ENCODE measurements around the gene SBK3.
"Not testable (repeated sequence)": the region's sequence is repeated elsewhere in the genome, so short reads cannot be mapped to it uniquely, and the experiment has no call there.

SBK3 gene, protein sequence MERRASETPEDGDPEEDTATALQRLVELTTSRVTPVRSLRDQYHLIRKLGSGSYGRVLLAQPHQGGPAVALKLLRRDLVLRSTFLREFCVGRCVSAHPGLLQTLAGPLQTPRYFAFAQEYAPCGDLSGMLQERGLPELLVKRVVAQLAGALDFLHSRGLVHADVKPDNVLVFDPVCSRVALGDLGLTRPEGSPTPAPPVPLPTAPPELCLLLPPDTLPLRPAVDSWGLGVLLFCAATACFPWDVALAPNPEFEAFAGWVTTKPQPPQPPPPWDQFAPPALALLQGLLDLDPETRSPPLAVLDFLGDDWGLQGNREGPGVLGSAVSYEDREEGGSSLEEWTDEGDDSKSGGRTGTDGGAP

GRCh38 chr19:55545443-55545842, at the start of gene SBK3:
Gene SBK3 (minus strand): TSS chr19:55545543. CDS start chr19:55545543, 0 bp downstream.
- DNase-seq = no peak
- in situ Hi-C loops (cut with HindIII; ENCODE audit: low pct_ligation_motif_present, low pct_unique_long_range_greater_than_20kb, low sequenced_read_pairs) = no loop called here

GRCh38 chr19:55593096-55593772, 47.9 kb upstream of the SBK3 start:
- DNase-seq = no peak
- in situ Hi-C loops (cut with HindIII; ENCODE audit: low pct_ligation_motif_present, low pct_unique_long_range_greater_than_20kb, low sequenced_read_pairs) = no loop called here

DNA sequence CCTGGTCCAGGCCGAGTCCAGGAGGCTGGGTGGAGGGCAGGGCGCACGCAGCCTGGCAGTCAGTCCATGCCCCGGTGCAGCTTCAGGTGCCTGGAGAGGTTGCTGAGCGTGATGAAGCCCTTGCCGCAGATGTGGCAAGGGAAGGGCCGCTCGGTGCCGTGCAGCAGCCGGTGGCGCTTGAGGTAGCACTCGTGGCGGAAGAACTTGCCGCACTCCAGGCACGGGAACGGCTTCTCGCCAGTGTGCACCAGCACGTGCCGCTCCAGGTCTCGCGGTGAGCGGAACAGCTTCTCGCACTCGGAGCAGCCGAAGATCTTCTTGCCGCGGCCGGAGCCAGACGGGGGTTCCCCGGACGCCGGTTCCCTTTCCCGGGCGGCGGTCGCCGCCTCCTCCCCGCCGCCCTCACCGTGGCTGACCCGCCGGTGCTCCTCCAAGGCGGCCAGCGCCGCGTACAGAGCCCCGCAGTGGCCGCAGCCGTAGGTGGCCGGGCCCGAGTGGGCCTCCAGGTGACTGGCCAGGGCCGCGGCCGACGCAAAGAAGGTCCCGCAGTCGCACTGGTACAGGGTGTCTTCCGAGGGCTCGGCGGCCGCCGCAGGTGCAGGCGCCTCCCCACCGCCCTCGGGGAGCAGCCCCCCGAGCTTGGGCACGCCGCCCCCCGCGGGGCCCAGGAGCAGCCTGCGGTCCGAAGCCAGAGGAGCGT, 47.2 kb upstream of the SBK3 start:
- in situ Hi-C loops (cut with HindIII; ENCODE audit: low pct_ligation_motif_present, low pct_unique_long_range_greater_than_20kb, low sequenced_read_pairs) = no loop called here
- no peak for DNase-seq

DNA sequence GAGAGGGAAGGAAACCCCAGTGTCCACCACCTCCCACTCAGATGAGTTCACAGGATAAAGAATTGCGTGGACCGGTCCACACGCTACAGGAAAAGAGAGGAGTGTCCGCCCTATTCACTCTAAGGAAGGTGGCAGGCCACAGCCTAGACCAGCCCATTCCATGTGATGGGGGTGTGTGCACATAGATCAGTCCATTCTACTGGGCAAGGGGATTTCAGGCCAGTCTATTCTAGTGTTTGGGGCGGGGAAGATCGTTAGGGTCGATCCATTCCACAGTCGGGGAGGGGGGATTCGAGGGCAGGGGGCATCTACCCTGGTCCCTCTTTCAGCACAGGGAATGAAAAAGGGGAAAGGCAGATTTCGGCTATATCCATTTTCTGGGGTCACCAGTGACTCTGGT, 46.2 kb upstream of the SBK3 start:
- in situ Hi-C loops (cut with HindIII; ENCODE audit: low pct_ligation_motif_present, low pct_unique_long_range_greater_than_20kb, low sequenced_read_pairs) = no loop called here
- DNase-seq = no peak

GRCh38 chr19:55590617-55591016, 45.3 kb upstream of the SBK3 start:
- in situ Hi-C loops (cut with HindIII; ENCODE audit: low pct_ligation_motif_present, low pct_unique_long_range_greater_than_20kb, low sequenced_read_pairs) = no loop called here

GRCh38 chr19:55590109-55590508, 44.8 kb upstream of the SBK3 start:
- DNase-seq = no peak
- in situ Hi-C loops (cut with HindIII; ENCODE audit: low pct_ligation_motif_present, low pct_unique_long_range_greater_than_20kb, low sequenced_read_pairs) = no loop called here

More at GRCh38 chr19:55590617-55591016, 45.3 kb upstream of the SBK3 start:
- DNase-seq = no peak

GRCh38 chr19:55588738-55589137, 43.4 kb upstream of the SBK3 start:
- no peak for DNase-seq
- in situ Hi-C loops (cut with HindIII; ENCODE audit: low pct_ligation_motif_present, low pct_unique_long_range_greater_than_20kb, low sequenced_read_pairs) = no loop called here

DNA sequence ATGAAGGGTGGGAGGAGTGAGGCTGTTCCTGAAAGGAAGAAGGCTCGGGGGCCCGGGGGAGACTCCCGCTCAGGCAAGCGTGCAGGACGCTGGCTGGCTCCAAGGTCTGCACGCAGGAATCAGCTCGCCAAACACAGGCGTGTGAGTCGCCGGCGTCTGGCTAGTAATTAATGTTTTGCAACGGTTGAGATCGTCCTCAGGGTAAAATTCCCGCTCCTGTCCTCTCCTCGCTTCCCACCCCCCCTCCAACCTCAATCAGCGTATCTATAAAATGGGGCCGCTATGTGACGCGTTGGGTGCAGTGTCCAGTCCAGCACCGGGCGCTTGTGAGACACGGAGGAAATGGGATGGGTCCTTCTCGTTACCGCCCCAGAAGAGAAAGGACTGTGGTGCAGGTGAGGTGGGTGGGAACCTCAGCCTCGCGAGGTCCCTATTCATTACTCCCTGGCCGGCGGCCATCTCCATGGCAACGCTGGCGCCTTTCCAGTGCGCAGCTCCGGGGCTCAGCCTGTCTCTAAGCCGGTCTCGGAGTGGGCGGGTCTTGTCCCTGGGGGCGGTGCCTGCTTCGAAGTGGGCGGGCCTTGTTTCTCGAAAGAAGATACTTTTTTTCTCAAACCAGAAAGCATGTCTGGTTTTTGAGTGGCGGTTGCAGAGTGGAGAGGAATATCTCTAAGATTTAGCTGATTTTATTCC, 41.8 kb upstream of the SBK3 start:
- peak; percentile 94 for DNase-seq
- in situ Hi-C loops (cut with HindIII; ENCODE audit: low pct_ligation_motif_present, low pct_unique_long_range_greater_than_20kb, low sequenced_read_pairs) = no loop called here

- in situ Hi-C loops (cut with HindIII; ENCODE audit: low pct_ligation_motif_present, low pct_unique_long_range_greater_than_20kb, low sequenced_read_pairs) = no loop called here
- DNase-seq = peak; percentile 80
Observed at GRCh38 chr19:55585658-55586339, 40.5 kb upstream of the SBK3 start.

- in situ Hi-C loops (cut with HindIII; ENCODE audit: low pct_ligation_motif_present, low pct_unique_long_range_greater_than_20kb, low sequenced_read_pairs) = no loop called here
- DNase-seq = no peak
Observed at GRCh38 chr19:55584871-55585270, 39.5 kb upstream of the SBK3 start.

DNA sequence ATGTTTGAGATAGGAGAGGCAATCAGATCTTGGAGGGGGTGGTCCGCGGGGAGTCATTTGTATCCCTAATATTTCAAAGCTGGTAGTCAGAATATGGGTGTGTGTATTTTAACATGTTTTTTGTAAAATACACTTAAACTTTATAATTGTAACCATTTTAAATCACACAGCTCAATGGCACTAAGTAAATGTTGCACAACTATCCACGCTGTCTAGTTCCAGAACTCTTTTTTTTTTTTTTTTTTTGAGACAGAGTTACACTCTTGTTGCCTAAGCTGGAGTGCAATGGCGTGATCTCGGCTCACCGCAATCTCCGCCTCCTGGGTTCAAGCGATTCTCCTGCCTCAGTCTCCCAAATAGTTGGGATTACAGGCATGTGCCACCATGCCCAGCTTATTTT, 38.6 kb upstream of the SBK3 start:
- DNase-seq; in situ Hi-C loops (cut with HindIII; ENCODE audit: low pct_ligation_motif_present, low pct_unique_long_range_greater_than_20kb, low sequenced_read_pairs): not testable (repeated sequence)

GRCh38 chr19:55582284-55582683, 36.9 kb upstream of the SBK3 start:
- DNase-seq; in situ Hi-C loops (cut with HindIII; ENCODE audit: low pct_ligation_motif_present, low pct_unique_long_range_greater_than_20kb, low sequenced_read_pairs): not testable (repeated sequence)

- in situ Hi-C loops (cut with HindIII; ENCODE audit: low pct_ligation_motif_present, low pct_unique_long_range_greater_than_20kb, low sequenced_read_pairs) = no loop called here
- peak; percentile 88 for DNase-seq
Observed at GRCh38 chr19:55581823-55582223, 36.5 kb upstream of the SBK3 start.

DNA sequence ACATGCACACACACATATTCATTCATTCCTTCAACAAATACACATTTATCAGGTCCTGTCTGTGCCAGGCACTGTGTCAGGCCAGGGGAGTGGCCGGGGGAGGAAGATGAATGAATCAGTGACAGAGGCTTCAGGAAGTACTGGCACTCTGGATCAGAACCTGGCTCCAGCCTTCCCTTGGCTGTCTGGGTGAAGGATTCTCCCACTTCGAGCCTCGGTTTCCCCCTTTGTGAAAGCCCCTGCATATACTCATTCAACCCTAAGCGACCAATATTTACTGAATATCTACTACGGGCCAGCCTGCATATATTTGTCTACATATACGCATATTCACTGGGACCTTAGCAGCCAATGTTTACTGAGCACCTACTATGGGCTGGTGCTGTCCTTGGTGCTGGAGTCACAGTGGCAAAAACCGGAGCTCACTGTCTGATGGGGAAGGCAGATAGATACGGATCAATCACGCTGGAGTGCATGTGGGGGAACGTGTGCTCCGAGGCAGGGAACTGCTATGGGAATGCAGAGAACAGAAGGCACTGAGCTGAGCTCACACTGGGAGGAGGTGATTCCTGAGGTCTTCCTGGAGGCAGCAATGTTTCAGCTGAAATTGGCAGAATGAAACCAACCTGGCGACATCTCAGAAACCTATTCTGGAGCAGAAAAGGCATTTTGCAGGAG, 35.9 kb upstream of the SBK3 start:
- DNase-seq = peak; percentile 54
- in situ Hi-C loops (cut with HindIII; ENCODE audit: low pct_ligation_motif_present, low pct_unique_long_range_greater_than_20kb, low sequenced_read_pairs) = no loop called here

- in situ Hi-C loops (cut with HindIII; ENCODE audit: low pct_ligation_motif_present, low pct_unique_long_range_greater_than_20kb, low sequenced_read_pairs) = no loop called here
- peak; percentile 88 for DNase-seq
Observed at GRCh38 chr19:55580628-55581144, 35.3 kb upstream of the SBK3 start, which contains the start of gene ZNF579. Gene ZNF579 (minus strand): TSS chr19:55580848. CDS start chr19:55579639, 1,209 bp downstream.

DNA sequence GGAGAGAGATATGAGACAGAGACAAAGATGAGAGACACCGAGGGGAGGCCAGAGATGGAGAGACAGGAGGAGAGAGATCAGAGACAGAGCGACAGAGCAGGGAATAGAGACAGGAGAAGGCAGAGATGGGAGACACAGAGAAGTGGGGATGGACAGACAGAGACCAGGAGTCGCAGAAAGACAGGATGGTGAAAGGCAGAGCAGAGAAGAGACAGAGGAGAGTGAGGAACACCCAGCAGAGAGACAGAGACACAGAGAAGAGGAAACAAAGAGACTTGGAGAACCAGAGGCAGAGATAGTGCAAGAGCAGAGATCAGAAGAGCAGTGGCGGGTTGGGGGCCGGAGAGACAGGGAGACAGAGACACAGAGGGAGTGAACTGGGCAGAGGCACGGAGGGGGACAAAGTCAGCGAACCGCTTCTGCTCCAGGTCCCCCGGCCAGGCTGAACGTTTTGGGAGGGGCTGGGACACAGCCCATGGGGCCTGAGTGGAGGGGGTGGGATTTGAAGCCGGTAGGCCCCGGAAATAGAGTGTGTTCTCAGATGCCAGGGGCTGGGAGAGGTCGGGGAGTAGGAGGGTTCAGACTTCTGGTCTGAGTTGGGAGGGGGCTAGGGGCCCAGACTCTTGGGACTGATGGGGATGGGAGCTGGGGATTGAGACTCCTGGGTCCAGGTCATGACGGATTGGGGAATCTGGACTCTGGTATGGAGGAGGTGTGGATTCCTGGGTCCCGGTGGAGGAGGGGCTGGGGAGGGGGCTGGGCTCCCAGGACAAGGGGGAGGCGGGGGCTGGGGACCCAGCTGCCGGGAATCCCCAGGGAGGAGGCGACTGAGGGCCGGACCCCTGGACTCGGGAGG, 34.7 kb upstream of the SBK3 start:
- in situ Hi-C loops (cut with HindIII; ENCODE audit: low pct_ligation_motif_present, low pct_unique_long_range_greater_than_20kb, low sequenced_read_pairs) = no loop called here
- DNase-seq = peak; percentile 35

Measured in ACHN (cell line).